Mesenchymal stem cell (in vitro differentiated cells and primary cell): ENCODE results near the gene HSPB7.
"Not testable (repeated sequence)": the region's sequence is repeated elsewhere in the genome, so short reads cannot be mapped to it uniquely, and the experiment has no call there.

Source experiments
- DNase-seq: peaks from one replicate; pipeline ENCODE4 v3.0.0-alpha.2; 2013
- H2AFZ ChIP-seq: one replicate; pipeline ENCODE4 v1.6.1; 2013; ENCODE audit warnings: low read depth, mild to moderate bottlenecking, control low read depth, inconsistent platforms, low read length, moderate library complexity
- H2AK5ac ChIP-seq: 2 replicates; pipeline ENCODE4 v1.6.1; 2013; ENCODE audit warnings: low read length, moderate library complexity, mild to moderate bottlenecking, inconsistent platforms; ENCODE audit not compliant: severe bottlenecking
- H2BK120ac ChIP-seq: one replicate; pipeline ENCODE4 v1.6.1; 2013; ENCODE audit warnings: low read depth, mild to moderate bottlenecking, inconsistent platforms, low read length, moderate library complexity
- H2BK12ac ChIP-seq, 2 experiments: one replicate each; pipeline ENCODE4 v1.6.1; 2013; ENCODE audit warnings: inconsistent platforms in 2 of 2, low read length in 2 of 2, mild to moderate bottlenecking in 2 of 2, moderate library complexity in 2 of 2, control low read depth in 1 of 2
- H2BK15ac ChIP-seq: one replicate; pipeline ENCODE4 v1.6.1; 2013; ENCODE audit warnings: mild to moderate bottlenecking, low read depth, inconsistent platforms; ENCODE audit not compliant: poor library complexity, severe bottlenecking
- H2BK5ac ChIP-seq: 2 replicates; pipeline ENCODE4 v1.6.1; 2013; ENCODE audit warnings: low read depth, mild to moderate bottlenecking, low read length, control low read depth, inconsistent platforms; ENCODE audit not compliant: poor library complexity, severe bottlenecking
- H3K14ac ChIP-seq, 2 experiments: one replicate each; pipeline ENCODE4 v1.6.1; 2013; ENCODE audit warnings: inconsistent platforms in 2 of 2, low read length in 2 of 2, control low read depth in 1 of 2, mild to moderate bottlenecking in 1 of 2, moderate library complexity in 1 of 2
- H3K18ac ChIP-seq, 2 experiments: one replicate each; pipeline ENCODE4 v1.6.1; 2013; ENCODE audit warnings: inconsistent platforms in 2 of 2, low read length in 2 of 2, control low read depth in 1 of 2, low read depth in 1 of 2, mild to moderate bottlenecking in 1 of 2
- H3K23ac ChIP-seq, 2 experiments: one replicate each; pipeline ENCODE4 v1.6.1; 2013; ENCODE audit warnings: inconsistent platforms in 2 of 2, low read length in 2 of 2, mild to moderate bottlenecking in 2 of 2, moderate library complexity in 2 of 2, control low read depth in 1 of 2
- H3K27ac ChIP-seq: 2 replicates; pipeline ENCODE4 v1.5.1; 2013; ENCODE audit warnings: mild to moderate bottlenecking, moderate library complexity, low read length, control low read depth, inconsistent platforms; ENCODE audit not compliant: poor library complexity, severe bottlenecking
- H3K27me3 ChIP-seq, 2 experiments: 2 replicates each; pipeline versions ENCODE4 v1.6.1 to v1.7.0; 2013; ENCODE audit warnings: low read length in 2 of 2, mild to moderate bottlenecking in 2 of 2, moderate library complexity in 2 of 2, control low read depth in 1 of 2, inconsistent platforms in 1 of 2; ENCODE audit not compliant: control insufficient read depth in 1 of 2, insufficient read depth in 1 of 2
- H3K36me3 ChIP-seq, 2 experiments: 2 replicates each; pipeline versions ENCODE4 v1.6.1 to v1.7.0; 2013; ENCODE audit warnings: low read length in 2 of 2, control low read depth in 1 of 2, inconsistent platforms in 1 of 2, low read depth in 1 of 2, mild to moderate bottlenecking in 1 of 2; ENCODE audit not compliant: insufficient read depth in 2 of 2, control insufficient read depth in 1 of 2
- H3K4ac ChIP-seq, 2 experiments: one replicate each; pipeline ENCODE4 v1.6.1; 2013; ENCODE audit warnings: inconsistent platforms in 2 of 2, low read length in 2 of 2, mild to moderate bottlenecking in 2 of 2, moderate library complexity in 2 of 2, control low read depth in 1 of 2, low read depth in 1 of 2
- H3K4me1 ChIP-seq: 2 replicates; pipeline ENCODE4 v1.6.1; 2013; ENCODE audit warnings: low read depth, low read length, control low read depth; ENCODE audit not compliant: control insufficient read depth, insufficient read depth
- H3K4me2 ChIP-seq: 2 replicates; pipeline ENCODE4 v1.6.1; 2013; ENCODE audit warnings: low read length, mild to moderate bottlenecking, inconsistent platforms; ENCODE audit not compliant: poor library complexity, severe bottlenecking
- H3K4me3 ChIP-seq, 2 experiments: 2 replicates each; pipeline versions ENCODE4 v1.5.1 to v1.7.0; 2013; ENCODE audit warnings: low read length in 2 of 2, mild to moderate bottlenecking in 2 of 2, control low read depth in 1 of 2, low read depth in 1 of 2; ENCODE audit not compliant: insufficient read depth in 1 of 2
- H3K79me1 ChIP-seq: replicated peaks from 2 replicates; pipeline ENCODE4 v1.6.1; 2013; ENCODE audit warnings: mild to moderate bottlenecking, control low read depth, low read length, inconsistent platforms; ENCODE audit not compliant: poor library complexity, severe bottlenecking
- H3K9ac ChIP-seq: 2 replicates; pipeline ENCODE4 v1.7.0; 2013; ENCODE audit warnings: mild to moderate bottlenecking, low read length, moderate library complexity
- H3K9me3 ChIP-seq: 2 replicates; pipeline ENCODE4 v1.7.0; 2013; ENCODE audit warnings: mild to moderate bottlenecking, low read length; ENCODE audit not compliant: control insufficient read depth
- H4K8ac ChIP-seq: one replicate; pipeline ENCODE4 v1.6.1; 2013; ENCODE audit warnings: inconsistent platforms, mild to moderate bottlenecking, low read length, moderate library complexity
- H4K91ac ChIP-seq: one replicate; pipeline ENCODE4 v1.6.1; 2013; ENCODE audit warnings: mild to moderate bottlenecking, low read length, inconsistent platforms
- WGBS: methylation state at CpG from one replicate; pipeline ENCODE4 v1.1.7; 2013; ENCODE audit warnings: mixed read lengths; 5-methylcytosine and 5-hydroxymethylcytosine counted together

HSPB7 gene

GRCh38 chr1:16053781-16054502, 36.1 kb upstream of the HSPB7 start:
- no peak overlapping the region for H3K23ac ChIP-seq
- H3K4me2 ChIP-seq: no peak overlapping the region
- no peak overlapping the region for H2BK5ac ChIP-seq
- H3K4me1 ChIP-seq: peaks cover 9% of the 10 kb centered on the region
- peaks cover 3 to 19% of the 10 kb centered on the region in 2 experiments for H3K27me3 ChIP-seq
- H2AK5ac ChIP-seq: no peak overlapping the region
- WGBS: 71% methylated on average over 5 of the region's 8 CpGs
- H3K36me3 ChIP-seq: no peaks in the 10 kb centered on the region
- H4K91ac ChIP-seq: no peak overlapping the region
- no peak overlapping the region for H2AFZ ChIP-seq
- no peak overlapping the region for H2BK120ac ChIP-seq
- no peak overlapping the region for H2BK12ac ChIP-seq
- no peak overlapping the region for H3K18ac ChIP-seq
- no peak overlapping the region for H3K4me3 ChIP-seq
- no peak overlapping the region for H3K4ac ChIP-seq
- no peak overlapping the region for H3K14ac ChIP-seq
- H3K27ac ChIP-seq: no peak overlapping the region
- H3K9ac ChIP-seq: no peak overlapping the region
- H2BK15ac ChIP-seq: no peak overlapping the region
- no peaks in the 10 kb centered on the region for H3K79me1 ChIP-seq
- no peak overlapping the region for H4K8ac ChIP-seq
- no peak for DNase-seq
- no peaks in the 10 kb centered on the region for H3K9me3 ChIP-seq

DNA sequence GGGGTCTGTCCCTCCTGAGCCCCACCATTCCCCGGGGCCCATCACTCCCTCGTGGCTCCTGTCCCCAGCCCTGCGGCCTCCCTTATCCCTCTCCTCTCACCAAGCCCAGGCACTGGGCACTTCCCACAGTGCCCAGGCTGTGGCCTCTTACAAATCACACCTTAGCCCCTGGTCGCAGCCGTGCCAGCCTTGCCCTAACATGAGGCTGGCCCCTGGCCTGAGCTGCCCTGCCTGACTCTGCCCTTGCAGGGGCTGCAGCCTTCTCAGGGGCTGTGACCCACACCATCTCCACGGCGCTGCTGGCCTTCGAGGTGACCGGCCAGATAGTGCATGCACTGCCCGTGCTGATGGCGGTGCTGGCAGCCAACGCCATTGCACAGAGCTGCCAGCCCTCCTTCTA, 34.1 kb upstream of the HSPB7 start:
- H3K14ac ChIP-seq, H3K9me3 ChIP-seq, H3K4me3 ChIP-seq, H2BK120ac ChIP-seq, H4K91ac ChIP-seq, H3K23ac ChIP-seq, H3K79me1 ChIP-seq, H3K27ac ChIP-seq, H3K36me3 ChIP-seq, H2BK12ac ChIP-seq, DNase-seq, H2AFZ ChIP-seq, H3K4me2 ChIP-seq, H3K18ac ChIP-seq, H2BK15ac ChIP-seq, H3K4ac ChIP-seq, H2BK5ac ChIP-seq, H3K9ac ChIP-seq, H2AK5ac ChIP-seq, H4K8ac ChIP-seq: not testable (repeated sequence)
- peaks cover 0 to 27% of the 10 kb centered on the region in 2 experiments for H3K27me3 ChIP-seq
- WGBS: 90% methylated on average over 12 of the region's 12 CpGs
- peaks cover 14% of the 10 kb centered on the region for H3K4me1 ChIP-seq

DNA sequence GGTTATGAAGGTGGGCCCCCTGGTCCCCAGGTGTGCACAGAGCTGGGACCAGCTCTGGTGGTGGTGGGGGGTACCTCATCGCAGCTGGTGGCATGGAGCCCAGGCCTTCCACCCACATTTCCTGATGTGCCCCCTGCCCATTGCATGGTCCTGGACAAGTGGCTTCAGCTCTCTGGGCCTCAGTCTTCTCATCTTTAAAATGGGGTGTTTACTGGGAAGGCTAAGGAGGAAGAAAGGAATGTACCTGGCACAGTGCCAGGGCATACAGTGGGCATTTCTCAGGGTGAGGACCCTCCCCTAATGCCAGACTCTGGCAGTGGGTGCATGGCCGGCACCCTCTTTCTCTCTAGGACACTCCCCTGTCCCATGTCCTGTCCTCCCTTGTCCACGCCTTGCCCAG, 33.2 kb upstream of the HSPB7 start:
- no peak overlapping the region for H2AFZ ChIP-seq
- H3K27ac ChIP-seq: no peak overlapping the region
- H3K18ac ChIP-seq: no peak overlapping the region
- no peak for DNase-seq
- WGBS: 93% methylated on average over 3 of the region's 3 CpGs
- peaks cover 14% of the 10 kb centered on the region for H3K4me1 ChIP-seq
- no peak overlapping the region for H3K23ac ChIP-seq
- H3K4ac ChIP-seq: no peak overlapping the region
- no peaks in the 10 kb centered on the region for H3K9me3 ChIP-seq
- no peak overlapping the region for H4K8ac ChIP-seq
- H2BK5ac ChIP-seq: no peak overlapping the region
- no peak overlapping the region for H3K14ac ChIP-seq
- H3K79me1 ChIP-seq: no peaks in the 10 kb centered on the region
- peaks cover 0 to 26% of the 10 kb centered on the region in 2 experiments for H3K27me3 ChIP-seq
- no peak overlapping the region for H4K91ac ChIP-seq
- no peak overlapping the region for H2BK12ac ChIP-seq
- no peak overlapping the region for H2BK15ac ChIP-seq
- no peak overlapping the region for H3K9ac ChIP-seq
- H2BK120ac ChIP-seq: no peak overlapping the region
- no peak overlapping the region for H3K4me3 ChIP-seq
- H3K36me3 ChIP-seq: no peaks in the 10 kb centered on the region
- no peak overlapping the region for H3K4me2 ChIP-seq
- no peak overlapping the region for H2AK5ac ChIP-seq

DNA sequence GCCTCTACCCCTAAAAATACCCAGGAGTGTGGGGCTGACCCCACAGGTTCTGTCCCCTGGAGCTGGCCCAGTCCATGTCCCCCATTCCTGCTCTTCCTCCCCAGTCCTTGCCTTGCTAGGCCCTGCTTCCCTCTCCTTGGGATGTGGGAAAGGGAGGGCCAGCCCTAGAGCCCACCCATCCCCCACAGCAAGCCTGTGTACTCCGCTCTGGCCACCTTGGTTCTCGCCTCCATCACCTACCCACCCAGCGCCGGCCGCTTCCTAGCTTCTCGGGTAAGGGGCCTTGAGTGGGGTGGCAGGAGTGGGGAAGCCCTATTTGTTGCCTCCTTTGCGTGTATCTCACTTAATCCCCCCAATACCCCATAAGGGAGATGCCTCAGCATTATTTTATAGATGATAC, 32.5 kb upstream of the HSPB7 start:
- H2BK120ac ChIP-seq: no peak overlapping the region
- H3K4me1 ChIP-seq: peaks cover 12% of the 10 kb centered on the region
- H3K27me3 ChIP-seq: peaks cover 0 to 26% of the 10 kb centered on the region in 2 experiments
- H3K9ac ChIP-seq: no peak overlapping the region
- no peak overlapping the region for H3K27ac ChIP-seq
- H4K91ac ChIP-seq: peak overlapping the region; percentile 39
- peak overlapping the region in 1 of 2 experiments; percentile 64 for H3K4ac ChIP-seq
- H3K79me1 ChIP-seq: no peaks in the 10 kb centered on the region
- WGBS: no CpG with 5 or more reads among the region's 7 CpGs
- H3K4me3 ChIP-seq: no peak overlapping the region
- no peak overlapping the region for H3K4me2 ChIP-seq
- no peak overlapping the region for H2BK12ac ChIP-seq
- no peak overlapping the region for H2BK5ac ChIP-seq
- no peak for DNase-seq
- H2BK15ac ChIP-seq: no peak overlapping the region
- H3K14ac ChIP-seq: no peak overlapping the region
- H2AK5ac ChIP-seq: no peak overlapping the region
- H3K36me3 ChIP-seq: no peaks in the 10 kb centered on the region
- H4K8ac ChIP-seq: peak overlapping the region; percentile 13
- no peaks in the 10 kb centered on the region for H3K9me3 ChIP-seq
- no peak overlapping the region for H3K23ac ChIP-seq
- no peak overlapping the region for H3K18ac ChIP-seq
- H2AFZ ChIP-seq: no peak overlapping the region
